Suppressor macrophage treated with lipopolysaccharide for 1 hour (primary cell): ENCODE data around the gene SLAIN2.
A peak's percentile ranks its signal among the peaks of the same experiment; 100 is the strongest.
"Not testable (repeated sequence)": the region's sequence is repeated elsewhere in the genome, so short reads cannot be mapped to it uniquely, and the experiment has no call there.

Experiments
- DNase-seq, 3 donors: peaks; one replicate each; pipeline ENCODE4 v3.0.0-alpha.2; 2020 to 2022

Gene SLAIN2

GRCh38 chr4:48340965-48341775 lies at the start of gene SLAIN2:
SLAIN2 (plus strand) TSS chr4:48341529; CDS start chr4:48341740, 211 bp downstream.
- peak; percentile 97 to 99 (median 98) for DNase-seq

- not testable (repeated sequence) for DNase-seq
Observed at GRCh38 chr4:48292218-48292790, 49.0 kb upstream of the SLAIN2 start.

GRCh38 chr4:48295116-48295515 lies 46.2 kb upstream of the SLAIN2 start:
- DNase-seq = no peak

- DNase-seq = no peak
Observed at GRCh38 chr4:48296365-48296764, 45.0 kb upstream of the SLAIN2 start.

DNA sequence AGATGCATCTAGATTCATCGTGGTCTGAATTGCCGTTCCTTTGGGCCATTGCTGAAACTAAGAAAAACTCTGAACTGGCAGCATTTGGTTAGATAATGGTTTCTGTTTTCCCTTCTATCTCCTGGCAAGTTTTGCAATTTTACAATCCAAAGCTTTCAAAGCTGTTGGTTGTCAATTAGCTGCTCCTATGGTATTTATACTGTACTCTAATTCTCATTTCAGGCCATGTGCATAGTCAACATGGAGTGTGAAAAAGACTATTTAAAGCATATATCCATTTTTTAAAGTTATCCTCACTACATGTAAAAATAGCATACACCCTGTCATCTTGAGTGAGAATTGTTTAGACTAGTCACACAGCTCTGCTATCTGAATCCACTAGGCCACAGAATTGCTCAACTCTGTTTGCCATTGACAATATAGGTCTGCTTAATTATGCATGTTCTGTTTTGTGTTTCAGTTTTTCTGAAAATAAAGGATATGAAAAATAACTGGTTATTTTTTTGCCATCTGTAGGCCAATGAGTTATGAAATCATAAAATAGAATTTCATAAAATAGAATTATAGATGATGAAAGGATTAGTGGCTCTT lies 44.0 kb upstream of the SLAIN2 start:
- DNase-seq = no peak

- DNase-seq = no peak
Observed at GRCh38 chr4:48299560-48299959, 41.8 kb upstream of the SLAIN2 start.

- DNase-seq = no peak
Observed at GRCh38 chr4:48300004-48300403, 41.3 kb upstream of the SLAIN2 start.

GRCh38 chr4:48305508-48305907 lies 35.8 kb upstream of the SLAIN2 start:
- no peak for DNase-seq

GRCh38 chr4:48307528-48307927 lies 33.8 kb upstream of the SLAIN2 start:
- no peak for DNase-seq

- DNase-seq = no peak
Observed at GRCh38 chr4:48308901-48309300, 32.4 kb upstream of the SLAIN2 start.

- DNase-seq = no peak
Observed at GRCh38 chr4:48311896-48312295, 29.4 kb upstream of the SLAIN2 start.

- DNase-seq = not testable (repeated sequence)
Observed at GRCh38 chr4:48314746-48315145, 26.6 kb upstream of the SLAIN2 start.

DNA sequence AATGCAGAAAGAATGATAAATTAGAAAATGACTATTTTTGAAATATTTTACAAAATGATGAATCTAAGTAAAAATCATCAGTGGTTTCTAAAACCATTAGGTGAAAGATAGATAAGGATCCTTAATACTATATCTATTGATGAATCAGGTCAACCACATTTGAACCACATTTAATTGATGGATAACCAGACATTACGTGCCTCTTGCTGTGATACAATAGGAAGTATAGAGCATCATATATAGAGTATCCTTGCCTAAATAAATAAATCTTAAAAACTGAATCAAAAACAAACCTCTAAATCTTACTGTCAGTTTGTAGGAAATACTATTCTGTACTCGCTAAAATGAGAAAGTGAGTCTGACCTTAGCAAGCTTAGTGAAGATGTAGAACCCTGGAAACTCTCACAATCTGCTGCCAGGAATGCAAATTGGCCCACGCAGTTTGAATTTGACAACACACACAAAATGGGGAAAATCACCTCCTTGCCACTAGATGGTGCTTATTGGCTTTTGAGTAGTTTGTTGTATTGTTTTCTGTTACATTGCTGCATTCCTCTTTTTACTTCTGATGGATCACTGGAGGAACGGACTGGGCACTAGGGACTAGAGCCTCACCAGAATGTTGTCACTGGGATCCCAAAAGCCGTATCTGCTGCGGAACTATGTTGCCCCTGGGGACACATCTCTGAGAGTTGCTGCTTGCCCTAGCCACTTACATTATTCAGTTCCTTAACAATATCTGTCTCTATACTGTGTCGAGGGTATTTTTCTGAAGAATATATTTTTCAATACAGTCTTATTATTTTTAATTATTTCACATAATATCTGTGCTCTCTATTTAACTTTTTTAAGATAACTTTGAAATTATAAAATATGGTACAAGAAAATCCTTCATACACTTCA lies 25.4 kb upstream of the SLAIN2 start:
- DNase-seq = peak; percentile 54 to 77 (median 75)

GRCh38 chr4:48321312-48321711 lies 20.0 kb upstream of the SLAIN2 start:
- DNase-seq = no peak

DNA sequence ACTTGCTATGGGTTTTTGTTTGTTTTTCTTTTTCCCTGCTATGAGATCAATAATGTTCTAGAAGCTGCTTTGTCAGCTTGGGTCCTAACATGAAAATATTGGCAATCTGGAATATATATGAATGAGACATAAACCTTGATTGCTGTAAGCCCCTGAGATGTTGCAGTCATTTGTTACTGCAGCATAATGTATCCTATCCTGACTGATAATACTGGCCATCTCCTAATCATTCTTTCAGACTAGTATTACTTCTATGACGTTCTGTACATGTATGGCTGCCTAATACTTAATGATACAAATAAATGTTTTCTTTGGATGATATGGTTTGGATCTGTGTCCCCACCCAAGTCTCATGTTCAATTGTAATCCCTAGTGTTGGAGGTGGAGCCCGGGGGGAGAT lies 19.3 kb upstream of the SLAIN2 start:
- no peak for DNase-seq

GRCh38 chr4:48324281-48324680 lies 17.0 kb upstream of the SLAIN2 start:
- DNase-seq = no peak

GRCh38 chr4:48329193-48329592 lies 12.1 kb upstream of the SLAIN2 start:
- DNase-seq = no peak

- DNase-seq = peak; percentile 16 to 53 (median 39)
Observed at GRCh38 chr4:48329976-48330375, 11.4 kb upstream of the SLAIN2 start.

- DNase-seq = peak; percentile 71 to 90 (median 89)
Observed at GRCh38 chr4:48331577-48332330, 9.6 kb upstream of the SLAIN2 start.

DNA sequence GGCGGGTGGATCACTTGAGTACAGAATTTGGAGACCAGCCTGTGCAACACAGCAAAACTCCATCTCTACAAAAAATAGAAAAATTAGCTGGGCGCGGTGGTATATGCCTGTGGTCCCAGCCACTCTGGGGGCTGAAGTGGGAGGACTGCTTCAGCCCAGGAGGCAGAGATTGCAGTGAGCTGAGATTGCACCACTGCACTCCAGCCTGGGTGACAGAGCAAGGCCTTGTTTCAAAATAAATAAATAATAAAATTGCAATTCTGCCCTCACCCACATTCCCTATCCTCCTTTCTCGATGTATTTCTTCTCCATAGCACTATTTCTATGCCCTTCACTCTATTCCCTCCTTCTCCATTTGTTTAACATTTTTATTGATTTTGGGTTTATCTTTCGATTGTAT lies 8.7 kb upstream of the SLAIN2 start:
- DNase-seq = no peak

- DNase-seq = no peak
Observed at GRCh38 chr4:48333587-48333986, 7.7 kb upstream of the SLAIN2 start.

- peak in 1 of 3 donors; percentile 20 for DNase-seq
Observed at GRCh38 chr4:48334236-48334635, 7.1 kb upstream of the SLAIN2 start.
